Measurements from ENCODE around the gene FOXM1.

Gene FOXM1

GRCh38 chr12:2877047-2877952 lies at the start of gene FOXM1, which contains the start of gene RHNO1:
Gene FOXM1, minus strand, starts transcription at chr12:2877174. Its CDS starts 2,696 bp downstream, at chr12:2874478.
Gene RHNO1, plus strand, starts transcription at chr12:2877223. Its CDS starts 8,144 bp downstream, at chr12:2885367.
- peak; percentile 64 to 77 for DNase-seq

GRCh38 chr12:2925322-2925995 lies 48.5 kb upstream of the FOXM1 start:
- no peak for DNase-seq

GRCh38 chr12:2924019-2924418 lies 47.0 kb upstream of the FOXM1 start:
- DNase-seq = no peak

GRCh38 chr12:2923057-2923456 lies 46.1 kb upstream of the FOXM1 start:
- no peak for DNase-seq

- DNase-seq = no peak
Measured at GRCh38 chr12:2922329-2922728, 45.4 kb upstream of the FOXM1 start.

GRCh38 chr12:2919249-2919648 lies 42.3 kb upstream of the FOXM1 start:
- no peak for DNase-seq

GRCh38 chr12:2912216-2912575 lies 35.2 kb upstream of the FOXM1 start:
- no peak for DNase-seq

GRCh38 chr12:2904260-2904659 lies 27.3 kb upstream of the FOXM1 start:
- no peak for DNase-seq

- DNase-seq = no peak
Measured at GRCh38 chr12:2902272-2902880, 25.4 kb upstream of the FOXM1 start.

GRCh38 chr12:2900642-2901041 lies 23.7 kb upstream of the FOXM1 start:
- DNase-seq = no peak

GRCh38 chr12:2897418-2897817 lies 20.4 kb upstream of the FOXM1 start:
- DNase-seq = no peak

- DNase-seq = no peak
Measured at GRCh38 chr12:2895511-2895910, 18.5 kb upstream of the FOXM1 start.

GRCh38 chr12:2895051-2895451 lies 18.1 kb upstream of the FOXM1 start:
- DNase-seq = no peak

GRCh38 chr12:2893007-2893406 lies 16.0 kb upstream of the FOXM1 start:
- DNase-seq = no peak

- DNase-seq = no peak
Measured at GRCh38 chr12:2892246-2892645, 15.3 kb upstream of the FOXM1 start.

GRCh38 chr12:2891240-2892053 lies 14.5 kb upstream of the FOXM1 start:
- no peak for DNase-seq

- peak; percentile 92 to 94 for DNase-seq
Measured at GRCh38 chr12:2890388-2891239, 13.6 kb upstream of the FOXM1 start, which contains the start of gene TULP3. Gene TULP3, plus strand, starts transcription at chr12:2890891. Its CDS starts 57 bp downstream, at chr12:2890948.

- no peak for DNase-seq
Measured at GRCh38 chr12:2890001-2890387, 13.0 kb upstream of the FOXM1 start.

- DNase-seq = no peak
Measured at GRCh38 chr12:2886768-2887450, 9.9 kb upstream of the FOXM1 start.

- no peak for DNase-seq
Measured at GRCh38 chr12:2884810-2885209, 7.8 kb upstream of the FOXM1 start.

GRCh38 chr12:2879853-2880252 lies 2.9 kb upstream of the FOXM1 start:
- no peak for DNase-seq
